K562 (cell line): ENCODE results near the gene FARP1.

Source experiments
- CTCF ChIP-seq, 3 experiments: IDR thresholded peaks in 2 of 3; conservative IDR thresholded peaks in 1 of 3; 2 replicates each; pipeline ENCODE4 v1.5.1; 2011 to 2012; ENCODE audit warnings: low read length in 3 of 3, mild to moderate bottlenecking in 3 of 3, control low read depth in 2 of 3, improper control_type of control experiment in 1 of 3, inconsistent platforms in 1 of 3, low read depth in 1 of 3, mixed read lengths in 1 of 3, moderate library complexity in 1 of 3; ENCODE audit not compliant: insufficient read depth in 2 of 3
- ELK1 ChIP-seq: sonication (generic); formaldehyde crosslinking; IDR thresholded peaks from 2 replicates; pipeline ENCODE4 v1.8.1; 2022; ENCODE audit warnings: missing genetic modification reagents
- IRF9 ChIP-seq: fragments of 450-650 bp; IDR thresholded peaks from 2 replicates; pipeline ENCODE4 v1.6.1; 2016; ENCODE audit warnings: missing biosample characterization, missing genetic modification characterization
- NR2C1 ChIP-seq, 2 experiments: fragments of 450-650 bp; IDR thresholded peaks; 2 replicates each; pipeline ENCODE4 v1.6.1; 2017; ENCODE audit warnings: mild to moderate bottlenecking in 2 of 2, antibody characterized with exemption in 1 of 2, inconsistent platforms in 1 of 2, missing compliant biosample characterization in 1 of 2, missing genetic modification characterization in 1 of 2
- POLR2AphosphoS5 ChIP-seq: IDR thresholded peaks from 2 replicates; pipeline ENCODE4 v1.6.1; 2011; ENCODE audit warnings: mild to moderate bottlenecking, low read depth, low read length, moderate library complexity; ENCODE audit not compliant: control insufficient read depth, insufficient read depth
- TARDBP ChIP-seq: fragments of 450-650 bp; IDR thresholded peaks from 2 replicates; pipeline ENCODE4 v1.6.1; 2016
- ZNF12 ChIP-seq: sonication (generic); formaldehyde crosslinking; IDR thresholded peaks from 2 replicates; pipeline ENCODE4 v1.4.0; 2020; ENCODE audit warnings: mild to moderate bottlenecking, missing genetic modification reagents

DNA sequence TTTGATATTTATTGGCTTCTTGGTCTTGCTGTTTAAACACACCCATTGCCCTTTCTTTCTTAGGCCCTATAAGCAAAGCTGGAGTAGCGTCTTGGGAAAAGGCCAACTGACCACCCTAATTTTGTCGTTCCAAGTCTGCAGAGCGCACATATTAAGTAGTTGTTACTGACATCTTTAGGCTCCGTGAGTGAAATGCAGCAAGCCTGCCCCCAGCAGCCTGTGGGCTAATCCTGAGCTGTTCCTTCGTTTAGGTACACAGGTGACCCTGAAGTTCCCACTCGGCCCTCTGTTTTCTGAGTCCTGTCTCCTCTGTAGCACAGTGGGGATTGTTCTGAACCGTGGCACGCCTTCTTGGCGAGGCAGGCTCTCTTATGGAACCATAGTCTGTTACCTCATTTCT is 263.5 kb downstream of the FARP1 start:
- TF ChIP-seq CTCF (IDR thresholded peaks at IDR 0.05 in 2 of 3, conservative IDR thresholded peaks at IDR 0.05 in 1 of 3; ENCODE audit: insufficient read depth in 2 of 3, low read depth in 1 of 3, low read length in 3 of 3): no peak
- no peak for TF ChIP-seq TARDBP
- TF ChIP-seq POLR2AphosphoS5: no peak
- TF ChIP-seq NR2C1 (IDR thresholded peaks at IDR 0.05): no peak
- TF ChIP-seq NR2C1 (tag; IDR thresholded peaks at IDR 0.05): no peak
- no peak for TF ChIP-seq ELK1 (CRISPR knock-in tag)
- TF ChIP-seq ZNF12 (CRISPR knock-in tag): no peak
- TF ChIP-seq IRF9 (tag): no peak
